Ammon's horn (tissue), 1 donor: ENCODE results near the gene HEBP1.

Source experiments
- DNase-seq: peaks from one replicate; pipeline ENCODE4 v3.0.0-alpha.2; 2016; ENCODE audit warnings: low spot score

Gene HEBP1

DNA sequence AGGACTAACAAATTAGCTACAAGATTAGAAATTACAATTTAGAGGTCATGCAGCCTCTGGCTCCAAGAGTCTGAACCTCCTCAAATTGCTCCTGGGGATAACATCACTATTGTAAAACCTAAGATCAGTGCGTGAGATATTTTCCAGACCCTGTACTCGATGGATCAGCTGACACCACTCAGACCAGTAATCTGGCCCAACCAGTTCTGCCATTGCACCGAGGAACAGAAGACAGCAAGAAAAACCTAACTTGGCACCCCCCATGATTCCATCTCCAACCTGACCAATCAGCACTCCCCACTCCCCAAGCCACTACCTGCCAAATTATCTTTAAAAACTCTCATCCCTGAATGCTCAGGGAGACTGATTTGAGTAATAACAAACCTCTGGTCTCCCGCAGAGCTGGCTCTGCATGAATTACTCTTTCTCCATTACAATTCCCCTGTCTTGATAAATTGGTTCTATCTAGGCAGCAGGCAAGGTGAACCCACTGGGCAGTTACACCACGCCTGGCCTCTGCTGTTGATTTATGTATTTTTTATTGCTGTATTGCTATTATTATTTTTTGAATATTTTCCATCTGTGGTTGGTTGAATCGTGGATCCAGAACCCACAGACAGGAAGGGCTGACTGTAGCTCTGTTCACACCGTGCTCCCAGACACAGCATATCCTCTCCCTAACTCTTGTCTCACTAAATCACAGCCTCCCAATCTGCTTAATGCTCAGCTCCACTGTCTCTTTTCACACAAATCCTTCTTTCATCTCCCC, 9.2 kb downstream of the HEBP1 start:
- no peak for DNase-seq

GRCh38 chr12:12987421-12987820, 12.6 kb downstream of the HEBP1 start:
- DNase-seq = no peak

DNA sequence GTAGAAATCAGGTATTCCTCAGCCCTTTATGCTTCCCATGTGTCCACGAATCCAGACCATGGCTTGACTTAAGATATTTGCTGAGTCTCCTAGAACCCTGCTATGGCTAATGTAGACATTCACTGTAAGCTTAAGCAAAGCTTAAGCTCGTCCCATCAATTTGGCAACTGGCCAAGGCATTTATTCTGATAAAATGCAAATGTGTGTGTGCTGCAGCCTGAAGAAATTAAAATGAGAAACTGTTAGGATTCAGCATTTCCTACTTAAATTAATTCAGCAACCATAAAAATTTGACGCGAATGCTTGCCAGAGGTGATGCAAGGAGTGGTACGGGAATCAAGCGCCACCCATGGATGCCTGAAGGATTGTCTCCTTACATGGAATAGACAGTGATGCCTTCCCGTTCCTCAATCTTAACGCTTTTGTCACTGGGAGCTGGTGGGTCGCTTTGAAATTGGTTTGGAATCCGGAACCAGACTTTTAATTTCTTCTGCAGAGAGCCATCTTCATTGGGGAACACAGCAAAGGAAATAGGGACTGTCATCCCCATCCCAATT, 13.2 kb downstream of the HEBP1 start:
- DNase-seq = no peak

GRCh38 chr12:12985817-12986408, 14.2 kb downstream of the HEBP1 start:
- no peak for DNase-seq

DNA sequence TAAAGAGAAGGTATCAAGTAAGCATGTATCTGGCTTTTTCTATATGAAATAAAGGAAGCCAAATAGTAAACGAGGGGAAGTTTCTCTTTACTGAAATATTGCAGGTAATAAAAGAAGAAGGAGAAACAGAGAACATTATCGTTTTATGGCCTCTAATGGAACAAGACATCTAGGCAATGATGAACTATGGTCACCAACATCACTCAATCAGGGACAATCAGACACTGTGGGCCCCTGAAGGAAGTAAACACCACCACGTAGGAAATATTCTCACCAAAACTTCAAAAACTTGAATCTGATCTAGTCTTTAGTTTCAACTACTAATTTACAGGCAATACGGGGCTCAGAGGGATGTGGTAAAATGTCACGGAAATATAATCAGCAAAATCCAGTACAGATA, 15.9 kb downstream of the HEBP1 start:
- DNase-seq = no peak

DNA sequence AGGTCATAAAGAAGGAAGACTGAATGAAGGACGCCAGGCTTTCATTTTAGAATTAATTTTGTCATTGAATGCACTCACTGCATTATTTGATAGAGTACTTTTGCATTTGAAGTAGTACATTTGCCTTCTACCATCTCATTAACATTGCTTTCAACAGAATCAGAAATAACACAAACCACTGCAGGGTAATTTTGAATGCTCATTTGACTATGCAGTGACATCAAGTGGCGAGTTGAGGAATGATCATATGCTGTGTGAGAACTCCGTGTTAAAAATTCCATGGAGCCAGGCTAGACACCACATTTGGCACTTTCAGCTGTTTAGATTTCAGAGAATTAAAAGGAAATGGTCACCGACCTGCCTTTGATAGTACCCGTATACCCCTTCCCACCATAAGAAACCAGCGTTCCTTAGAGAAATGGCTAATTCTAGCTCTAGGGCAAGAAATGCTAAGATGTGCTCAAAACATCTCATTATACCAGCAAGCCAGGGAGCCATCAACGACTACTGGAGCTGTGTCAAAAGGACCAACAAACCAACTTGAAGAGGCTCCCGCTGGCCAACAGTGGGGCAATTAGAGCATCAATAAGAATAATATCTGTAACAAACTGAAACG, 16.5 kb downstream of the HEBP1 start:
- peak; percentile 86 for DNase-seq

DNA sequence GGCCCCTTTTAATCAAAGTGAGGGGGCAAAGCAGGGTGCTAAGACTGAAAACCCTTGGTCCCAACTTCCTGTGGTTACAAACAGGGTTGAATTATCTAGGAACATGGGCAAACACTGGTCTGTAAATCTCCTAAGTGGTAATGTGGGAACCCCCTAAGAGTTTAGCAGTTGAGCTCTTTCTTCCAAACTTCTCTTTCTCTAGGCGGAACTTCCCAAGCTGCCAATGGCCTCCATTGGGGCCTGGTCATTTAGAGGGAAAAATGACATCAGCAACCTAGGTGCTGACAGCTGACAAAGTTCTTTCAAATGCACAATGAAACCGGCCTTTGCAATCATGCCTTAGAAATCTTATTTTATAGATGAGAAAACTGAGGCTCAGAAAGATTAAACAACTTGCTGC, 17.7 kb downstream of the HEBP1 start:
- no peak for DNase-seq

GRCh38 chr12:12979731-12980259, 20.3 kb downstream of the HEBP1 start:
- DNase-seq = peak; percentile 58

GRCh38 chr12:12979126-12979525, 20.9 kb downstream of the HEBP1 start:
- no peak for DNase-seq

DNA sequence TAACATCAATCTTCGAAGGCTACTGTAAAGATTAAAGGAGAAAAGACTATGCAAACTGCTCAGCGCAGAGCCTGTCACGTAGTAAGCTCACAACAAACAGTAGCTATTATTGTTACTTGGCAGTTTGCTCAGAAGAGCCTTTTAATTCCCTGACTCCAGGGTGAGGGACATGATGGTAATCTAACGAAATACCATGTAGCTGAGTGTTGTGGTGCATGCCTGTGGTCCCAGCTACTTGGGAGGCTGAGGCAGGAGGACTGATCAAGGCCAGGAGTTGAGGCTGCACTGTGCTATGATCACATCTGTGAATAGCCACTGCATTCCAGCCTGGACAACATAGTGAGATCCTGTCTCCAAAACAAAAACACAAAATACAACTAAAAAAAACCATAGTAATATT, 22.8 kb downstream of the HEBP1 start:
- DNase-seq = no peak

DNA sequence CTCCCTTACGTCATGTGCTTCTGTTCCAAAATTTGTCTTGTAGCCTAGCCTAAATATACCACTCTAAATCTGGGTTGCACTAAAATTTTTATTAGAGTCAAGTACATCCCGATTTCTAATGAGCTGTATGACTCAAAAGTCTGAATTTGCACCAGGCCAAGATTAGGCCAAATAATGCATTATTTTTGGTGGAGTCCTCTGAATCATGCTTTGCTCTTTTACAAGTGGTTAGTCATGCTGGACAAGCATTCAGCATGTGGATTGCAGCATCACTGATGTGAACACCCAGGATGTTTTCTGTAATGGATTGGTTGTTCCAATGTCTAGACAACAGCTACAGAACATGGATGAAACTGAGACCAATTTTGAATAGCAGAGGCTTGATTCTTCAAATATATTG, 23.7 kb downstream of the HEBP1 start:
- DNase-seq = peak; percentile 45

DNA sequence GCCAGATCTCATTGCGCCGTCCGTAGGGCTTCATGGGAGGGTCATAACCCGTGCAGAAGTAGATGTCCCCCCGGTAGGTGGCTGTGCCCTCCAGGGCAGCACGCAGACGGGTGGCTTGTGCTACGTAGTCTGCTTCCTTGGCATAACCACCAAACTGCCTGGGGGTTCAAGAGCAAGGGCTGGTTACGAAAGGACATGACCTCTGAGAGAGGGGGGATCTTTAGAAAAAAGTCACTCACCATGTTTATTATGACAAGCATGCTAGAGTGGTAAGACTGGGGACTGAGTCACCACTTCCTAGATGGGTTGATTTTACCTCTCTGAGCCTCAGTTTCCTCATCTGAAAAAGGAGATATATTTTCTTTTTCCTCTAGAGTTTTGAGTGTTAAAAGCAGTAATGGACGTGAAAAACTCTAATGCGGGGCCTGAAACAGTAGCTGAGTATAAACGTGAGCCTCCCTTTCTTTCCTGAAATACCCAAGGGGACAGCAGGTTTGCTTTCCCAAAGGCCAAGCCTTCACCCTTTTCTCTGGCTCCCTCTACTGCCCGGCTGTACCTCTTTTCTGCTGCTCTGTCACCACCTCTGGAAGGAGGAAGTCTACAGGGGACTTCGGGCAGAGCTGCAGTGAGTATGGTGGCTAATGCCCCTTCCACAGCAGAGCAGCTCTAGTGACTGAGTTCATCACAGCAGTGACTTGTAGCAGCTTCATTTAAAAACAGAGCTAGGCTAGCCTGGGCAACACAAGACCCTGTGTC, 24.6 kb downstream of the HEBP1 start:
- peak; percentile 81 for DNase-seq

DNA sequence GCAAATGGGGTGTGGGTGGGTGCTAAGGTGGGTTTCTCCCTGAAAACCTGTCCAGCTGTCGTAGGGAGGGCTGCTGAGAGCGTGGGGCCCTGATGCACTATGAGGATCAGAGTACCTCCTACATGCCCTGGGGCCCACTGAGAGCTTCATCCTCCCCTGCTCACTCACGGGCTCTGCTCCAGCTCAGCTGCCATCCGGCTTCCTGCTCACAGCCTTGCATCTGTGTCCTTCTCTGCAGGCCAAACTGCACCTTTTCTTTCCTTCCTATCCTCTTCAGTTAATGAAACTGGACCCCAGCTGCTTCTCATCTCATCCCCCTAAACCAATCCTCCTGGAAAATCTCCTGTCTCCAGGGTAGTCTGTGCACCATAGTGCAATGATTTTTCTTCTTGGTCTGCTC, 25.9 kb downstream of the HEBP1 start:
- no peak for DNase-seq

GRCh38 chr12:12973019-12973418, 27.0 kb downstream of the HEBP1 start:
- no peak for DNase-seq

- no peak for DNase-seq
Observed at GRCh38 chr12:12965836-12966235, 34.2 kb downstream of the HEBP1 start.

DNA sequence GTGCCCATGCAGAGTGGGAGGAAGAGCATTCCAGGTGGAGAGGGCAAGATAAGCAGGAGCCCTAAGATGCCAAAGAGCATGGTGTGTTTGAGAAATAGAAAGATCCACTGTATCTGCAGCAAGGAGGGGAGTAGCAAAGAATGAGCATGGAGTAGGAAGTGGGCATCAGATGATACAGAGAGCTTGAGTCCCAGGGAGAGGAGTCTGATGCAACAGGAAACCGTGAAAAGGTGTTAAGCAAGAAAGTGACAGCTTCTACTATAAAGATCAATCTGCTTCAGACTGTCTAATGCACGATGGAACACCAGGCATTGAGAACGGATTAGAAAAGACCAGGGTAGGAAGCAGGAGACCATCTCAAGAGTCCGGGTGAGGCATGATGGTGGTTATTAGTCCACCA, 35.8 kb downstream of the HEBP1 start:
- DNase-seq = no peak

DNA sequence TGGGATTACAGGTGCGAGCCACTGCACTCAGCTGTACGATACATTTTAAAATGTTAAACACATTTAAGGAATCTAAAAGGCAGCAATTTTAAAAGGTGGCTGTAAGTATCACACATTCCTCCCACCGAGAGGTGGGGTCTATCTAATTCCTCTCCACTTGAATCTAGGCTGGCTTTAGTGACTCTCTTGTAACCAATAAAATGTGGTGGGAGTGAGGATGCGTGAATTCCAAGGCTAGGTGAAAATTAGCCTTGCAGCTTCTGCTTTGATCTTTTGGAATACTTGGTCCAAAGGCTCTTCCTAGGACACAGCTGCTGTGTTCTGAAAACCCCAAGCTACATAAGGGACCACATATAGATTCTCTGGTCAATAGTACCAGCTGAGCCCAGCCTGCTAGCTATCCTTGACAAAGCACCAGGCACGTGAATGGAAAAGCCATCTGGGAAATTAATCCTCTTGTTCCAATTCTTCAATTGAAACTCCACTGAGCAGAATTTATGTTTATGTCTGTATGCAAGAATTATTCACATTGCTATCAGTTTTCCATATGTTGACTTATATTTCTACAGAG, 39.3 kb downstream of the HEBP1 start:
- DNase-seq = no peak

- DNase-seq = no peak
Observed at GRCh38 chr12:12958886-12959285, 41.2 kb downstream of the HEBP1 start.

DNA sequence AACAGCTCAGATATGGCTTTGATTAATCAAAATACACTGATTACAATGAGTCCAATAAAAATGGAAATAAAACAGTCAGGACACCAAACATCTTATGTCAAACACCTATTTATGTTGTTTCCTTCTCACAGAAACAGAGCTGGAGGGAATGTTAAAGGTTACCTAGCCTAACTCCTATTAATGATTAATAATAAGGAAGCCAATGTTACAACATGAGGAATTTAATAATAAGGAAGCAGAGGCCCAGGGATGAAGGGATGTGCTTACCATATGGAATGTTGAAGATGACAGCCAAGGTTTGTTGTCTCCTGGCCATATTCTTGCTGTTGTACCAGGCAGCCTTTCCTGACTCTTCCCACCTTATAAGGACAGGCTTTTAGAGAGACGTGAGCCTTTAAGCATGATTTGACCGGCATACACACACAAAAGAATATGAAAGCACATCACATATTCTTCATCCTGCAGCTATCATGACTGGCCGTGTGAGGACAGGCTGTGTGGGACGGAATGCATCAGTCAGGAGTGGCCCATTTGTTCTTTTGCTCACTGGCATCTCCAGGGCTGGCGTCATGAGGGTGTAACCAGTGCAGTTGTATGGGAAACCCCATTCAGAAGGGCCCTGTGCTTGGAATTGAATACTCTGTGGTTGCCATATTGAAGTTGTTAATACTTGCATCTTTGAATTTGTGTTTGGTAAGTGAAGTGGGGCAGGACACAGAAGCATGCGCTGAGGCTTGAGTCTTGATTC, 45.0 kb downstream of the HEBP1 start:
- no peak for DNase-seq

- DNase-seq = no peak
Observed at GRCh38 chr12:12954356-12954755, 45.7 kb downstream of the HEBP1 start.

DNA sequence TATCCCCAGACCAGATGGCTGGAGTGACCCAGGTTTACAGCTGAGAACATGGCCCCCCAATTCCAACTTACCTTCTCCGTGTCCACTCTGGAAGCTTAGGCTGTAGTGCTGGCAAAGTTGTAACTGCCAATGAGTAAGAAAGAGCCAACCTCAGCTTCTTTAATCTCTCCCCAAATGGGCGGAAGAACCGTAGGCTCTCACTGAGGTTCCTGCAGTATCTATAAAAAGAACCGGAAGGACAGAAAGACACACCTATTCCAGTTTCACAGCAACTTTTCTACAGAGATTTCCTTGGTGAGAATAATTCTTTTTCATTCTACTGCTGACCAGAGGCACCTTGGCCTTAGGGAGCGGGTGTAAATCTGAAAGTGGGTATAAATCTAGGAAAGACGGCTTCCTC, 48.0 kb downstream of the HEBP1 start, which contains the start of gene GPRC5D:
Gene GPRC5D, minus strand, starts transcription at position 135 of the 400 bp plus-strand sequence. CDS start 1,786 bp downstream, outside the sequence.
- DNase-seq = no peak
